Spleen (tissue), 7 donors: ENCODE measurements around the gene TIMP2.

Experiments used
- POLR2A ChIP-seq, 3 donors: fragments of 450-650 bp; IDR thresholded peaks; one replicate each; pipeline ENCODE4 v1.5.1; 2017; ENCODE audit warnings: antibody characterized with exemption in 3 of 3, mild to moderate bottlenecking in 1 of 3
- POLR2AphosphoS5 ChIP-seq, 3 donors: sonication (generic); formaldehyde crosslinking; IDR thresholded peaks; one replicate each; pipeline ENCODE4 v1.5.1; 2017; ENCODE audit warnings: antibody characterized with exemption in 3 of 3
- TF ChIP-seq, protein P1 (sequence below), 11 experiments: fragments of 200-600 bp in 7 of 11; fragments of 450-650 bp in 4 of 11; sonication (generic) in 4 of 11; IDR thresholded peaks in 8 of 11; conservative IDR thresholded peaks in 3 of 11; 1 replicate in 7 of 11; 2 replicates in 4 of 11; pipeline versions ENCODE4 v1.4.0 to v1.8.0; 2016 to 2021; ENCODE audit warnings: antibody characterized with exemption in 11 of 11, inconsistent platforms in 4 of 11, mild to moderate bottlenecking in 1 of 11
- donor health status: DM: no; HTN: no; CAD: no; lungs with moderate emphysema.
- donor health status: DM: no; HTN: no; CAD: no.
- donor health status: DM: no; HTN: no; CAD: no.

GRCh38 chr17:78872486-78872885 is 52.7 kb downstream of the TIMP2 start:
- no peak for TF ChIP-seq POLR2A (IDR thresholded peaks at IDR 0.05)
- TF ChIP-seq, protein P1, sequence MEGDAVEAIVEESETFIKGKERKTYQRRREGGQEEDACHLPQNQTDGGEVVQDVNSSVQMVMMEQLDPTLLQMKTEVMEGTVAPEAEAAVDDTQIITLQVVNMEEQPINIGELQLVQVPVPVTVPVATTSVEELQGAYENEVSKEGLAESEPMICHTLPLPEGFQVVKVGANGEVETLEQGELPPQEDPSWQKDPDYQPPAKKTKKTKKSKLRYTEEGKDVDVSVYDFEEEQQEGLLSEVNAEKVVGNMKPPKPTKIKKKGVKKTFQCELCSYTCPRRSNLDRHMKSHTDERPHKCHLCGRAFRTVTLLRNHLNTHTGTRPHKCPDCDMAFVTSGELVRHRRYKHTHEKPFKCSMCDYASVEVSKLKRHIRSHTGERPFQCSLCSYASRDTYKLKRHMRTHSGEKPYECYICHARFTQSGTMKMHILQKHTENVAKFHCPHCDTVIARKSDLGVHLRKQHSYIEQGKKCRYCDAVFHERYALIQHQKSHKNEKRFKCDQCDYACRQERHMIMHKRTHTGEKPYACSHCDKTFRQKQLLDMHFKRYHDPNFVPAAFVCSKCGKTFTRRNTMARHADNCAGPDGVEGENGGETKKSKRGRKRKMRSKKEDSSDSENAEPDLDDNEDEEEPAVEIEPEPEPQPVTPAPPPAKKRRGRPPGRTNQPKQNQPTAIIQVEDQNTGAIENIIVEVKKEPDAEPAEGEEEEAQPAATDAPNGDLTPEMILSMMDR (IDR thresholded peaks at IDR 0.05 in 8 of 11, conservative IDR thresholded peaks at IDR 0.05 in 3 of 11) = no peak
- no peak for TF ChIP-seq POLR2AphosphoS5 (IDR thresholded peaks at IDR 0.05)
